NCI-H774 (cell line): ENCODE results near the gene ZNF469.
"Not testable (repeated sequence)": the region's sequence is repeated elsewhere in the genome, so short reads cannot be mapped to it uniquely, and the experiment has no call there.

Experiments used
- DNase-seq: peaks from one replicate; lab custom pipeline; 2025; lab: John Stamatoyannopoulos, UW

The ZNF469 gene

GRCh38 chr16:88393571-88393970 lies 10.8 kb downstream of the ZNF469 start:
- DNase-seq, result no peak

DNA sequence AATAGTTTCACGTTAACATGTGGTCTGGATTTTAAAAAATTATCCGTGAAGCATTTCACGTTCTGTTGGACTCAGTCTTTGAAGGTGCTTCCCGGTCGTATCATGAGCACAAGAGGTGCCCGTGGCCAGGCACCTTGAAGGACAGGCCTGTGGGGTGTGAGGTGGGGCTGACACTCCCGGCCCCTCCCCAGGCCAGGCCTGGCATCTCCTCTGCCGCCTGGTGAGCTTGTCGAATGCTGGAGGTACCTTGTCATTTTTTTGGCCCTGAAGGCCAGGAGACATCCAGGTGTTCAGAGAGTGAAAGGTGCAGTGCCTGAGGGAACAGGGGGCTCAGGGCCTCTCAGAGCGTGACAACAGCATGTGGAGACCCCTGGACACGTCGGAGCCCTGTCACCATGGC lies 11.7 kb downstream of the ZNF469 start:
- DNase-seq, result no peak

GRCh38 chr16:88395669-88396584 lies 13.2 kb downstream of the ZNF469 start:
- DNase-seq, result no peak

GRCh38 chr16:88398170-88398873 lies 15.6 kb downstream of the ZNF469 start:
- DNase-seq, result no peak

DNA sequence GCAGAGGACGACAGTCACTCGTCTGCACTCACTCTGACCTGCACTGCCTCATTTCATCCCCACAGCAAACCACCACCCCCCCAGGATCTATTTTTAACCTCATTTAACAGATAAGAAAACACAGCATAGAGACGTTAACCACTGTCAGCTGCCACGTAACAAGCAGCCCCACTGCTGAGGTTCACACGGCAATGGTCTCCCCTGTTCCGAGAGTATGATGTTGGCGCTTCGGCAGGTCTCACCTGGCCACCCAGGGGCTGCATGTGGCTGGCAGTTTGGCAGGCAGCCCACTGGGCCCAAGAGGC lies 16.1 kb downstream of the ZNF469 start:
- no peak for DNase-seq

GRCh38 chr16:88400186-88400585 lies 17.4 kb downstream of the ZNF469 start:
- no peak for DNase-seq

DNA sequence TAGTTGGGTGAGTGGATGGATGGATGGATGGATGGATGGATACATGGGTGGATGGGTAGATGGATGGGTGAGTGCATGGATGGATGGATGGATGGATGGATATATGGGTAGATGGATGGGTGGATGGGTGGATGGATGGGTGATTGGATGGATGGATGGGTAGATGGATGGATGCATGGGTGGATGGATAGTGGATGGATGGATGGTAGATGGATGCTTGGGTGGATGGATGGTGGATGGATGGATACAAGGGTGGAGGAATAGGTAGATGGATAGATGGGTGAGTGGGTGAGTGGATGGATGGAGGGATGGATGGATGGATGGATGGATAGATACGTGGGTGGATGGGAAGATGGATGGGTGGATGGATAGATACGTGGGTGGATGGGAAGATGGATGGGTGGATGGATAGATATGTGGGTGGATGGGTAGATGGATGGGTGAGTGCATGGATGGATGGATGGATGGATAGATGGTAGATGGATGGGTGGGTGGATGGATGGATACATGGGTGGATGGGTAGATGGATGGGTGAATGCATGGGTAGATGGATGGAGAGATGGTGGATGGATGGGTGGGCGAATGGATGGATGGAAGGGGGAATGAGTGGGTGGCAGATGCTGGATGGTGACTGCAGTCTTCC lies 19.0 kb downstream of the ZNF469 start:
- no peak for DNase-seq

- no peak for DNase-seq
These were observed 19.9 kb downstream of the ZNF469 start for GRCh38 chr16:88402551-88403240.

- no peak for DNase-seq
These were observed 21.2 kb downstream of the ZNF469 start for GRCh38 chr16:88403794-88404581.

- no peak for DNase-seq
These were observed 22.0 kb downstream of the ZNF469 start for GRCh38 chr16:88404769-88405168.

DNA sequence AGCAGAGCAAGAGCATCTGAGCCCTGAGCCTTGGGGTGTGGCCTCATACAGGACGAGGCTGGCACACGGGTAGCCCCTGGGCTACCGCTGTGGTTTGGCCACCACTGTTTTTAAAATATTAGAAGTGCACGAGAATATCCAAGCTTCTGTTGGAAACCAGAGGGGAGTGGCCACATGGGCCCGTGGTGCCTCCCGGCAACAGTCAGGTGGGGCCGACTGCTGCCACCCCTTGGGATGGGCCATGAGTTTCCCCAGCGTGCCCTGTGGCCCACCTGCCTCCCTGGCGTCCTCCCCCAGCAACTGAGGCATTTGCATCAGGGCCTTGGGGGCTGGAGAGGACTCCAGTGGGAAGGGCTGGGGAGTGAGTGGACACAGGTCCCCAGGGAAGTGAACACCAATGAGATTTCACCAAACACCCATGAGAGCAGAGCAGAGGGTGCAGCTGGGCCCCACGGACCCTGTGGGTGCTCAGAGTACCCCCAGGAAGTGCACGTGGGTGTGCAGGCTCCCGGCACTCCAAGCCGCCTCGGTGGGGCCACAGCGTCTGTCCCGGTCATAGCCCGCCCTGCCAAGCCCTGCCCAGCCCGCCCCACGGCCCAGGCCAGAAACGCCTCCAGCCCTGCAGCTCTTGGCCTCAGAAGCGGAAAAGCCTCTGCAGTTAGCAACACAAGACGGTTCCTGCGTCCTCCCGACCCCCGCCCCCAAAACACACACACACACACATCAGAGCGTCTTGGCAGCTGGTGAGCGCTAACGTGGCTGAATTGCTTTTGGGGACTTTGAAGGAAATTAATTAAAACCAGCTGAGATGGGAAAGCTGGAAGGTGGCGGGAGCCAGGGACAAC lies 22.7 kb downstream of the ZNF469 start:
- no peak for DNase-seq

GRCh38 chr16:88406096-88407041 lies 23.6 kb downstream of the ZNF469 start:
- DNase-seq, result no peak

GRCh38 chr16:88407042-88407420 lies 24.3 kb downstream of the ZNF469 start:
- no peak for DNase-seq

- no peak for DNase-seq
These were observed 25.0 kb downstream of the ZNF469 start for GRCh38 chr16:88407807-88408206.

DNA sequence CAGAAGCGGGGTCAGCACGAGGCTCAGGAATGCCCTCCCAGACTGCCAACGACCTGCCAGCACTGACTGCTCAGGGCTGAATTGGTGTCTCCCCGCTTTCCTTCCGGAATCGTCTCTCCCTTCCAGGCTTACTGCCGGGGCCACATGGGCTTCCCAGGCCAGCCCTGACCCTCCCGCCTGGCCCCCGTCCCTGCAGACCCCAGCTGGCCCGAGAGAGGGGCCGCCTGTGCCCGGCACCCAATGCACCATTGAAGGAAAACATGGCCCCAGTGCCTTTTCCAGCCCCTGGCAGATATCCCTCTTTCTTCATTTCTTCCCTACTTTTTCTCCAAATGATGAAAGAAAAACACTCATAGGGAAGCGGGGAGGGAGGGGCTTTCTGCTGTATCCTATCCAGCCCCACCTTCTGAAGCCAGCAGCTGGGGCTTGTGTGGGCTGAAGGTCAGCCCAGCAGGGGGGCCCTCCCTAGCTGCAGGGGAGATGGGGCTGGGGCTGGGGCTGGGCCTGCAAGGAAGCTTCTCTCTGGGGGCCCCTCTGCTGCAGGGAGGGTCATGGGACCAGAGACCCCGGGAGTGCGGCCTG lies 25.9 kb downstream of the ZNF469 start:
- no peak for DNase-seq

DNA sequence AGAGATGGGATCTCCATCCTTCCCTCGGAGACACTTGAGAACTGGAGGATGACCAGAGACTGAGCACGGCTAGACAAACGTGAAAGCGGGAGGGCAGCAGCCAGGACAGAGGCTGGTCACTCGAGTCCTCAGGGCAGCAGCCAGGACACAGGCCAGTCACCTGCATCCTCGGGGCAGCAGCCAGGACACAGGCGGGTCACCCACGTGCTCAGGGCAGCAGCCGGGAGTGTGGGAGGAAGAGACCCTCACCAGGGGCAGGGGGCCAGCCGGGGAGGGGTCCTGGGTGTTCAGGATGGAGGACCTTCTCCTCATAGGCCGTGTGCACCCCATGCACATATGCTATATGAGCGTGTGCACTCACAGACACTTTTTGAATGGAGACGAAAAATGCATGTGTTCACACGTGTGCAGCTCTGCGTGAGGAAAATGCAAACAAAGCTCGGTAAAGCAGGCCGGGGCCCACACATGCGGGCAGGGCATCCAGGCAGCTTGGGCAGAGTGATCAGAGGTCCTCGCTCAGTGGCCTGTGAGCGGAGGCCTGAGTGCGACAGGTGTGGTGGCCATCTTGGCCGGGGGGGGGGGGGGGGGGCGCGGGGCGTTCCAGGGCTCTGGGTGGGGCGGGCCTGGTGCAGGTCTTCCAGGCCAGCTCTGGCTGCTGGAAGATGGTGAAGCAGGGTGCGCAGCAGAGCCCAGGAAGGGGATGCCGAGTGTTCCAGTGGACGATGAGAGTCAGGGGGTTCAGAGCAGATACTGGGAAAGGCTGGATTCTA lies 26.7 kb downstream of the ZNF469 start:
- DNase-seq, result no peak

GRCh38 chr16:88410297-88410968 lies 27.7 kb downstream of the ZNF469 start:
- not testable (repeated sequence) for DNase-seq
